Ectodermal cell (in vitro differentiated cells): ENCODE data around the gene BABAM2.

Experiments
- H3K27ac ChIP-seq: 2 replicates; pipeline ENCODE4 v1.7.0; 2013; ENCODE audit warnings: mild to moderate bottlenecking, low read depth, low read length; ENCODE audit not compliant: insufficient read depth, poor library complexity, severe bottlenecking
- H3K27me3 ChIP-seq: 2 replicates; pipeline ENCODE4 v1.7.0; 2013; ENCODE audit warnings: mild to moderate bottlenecking, low read length; ENCODE audit not compliant: insufficient read depth, control insufficient read depth, poor library complexity, severe bottlenecking
- H3K36me3 ChIP-seq: one replicate; pipeline ENCODE4 v1.7.0; 2013; ENCODE audit warnings: low read length; ENCODE audit not compliant: control insufficient read depth, insufficient read depth
- H3K4me1 ChIP-seq: one replicate; pipeline ENCODE4 v1.7.0; 2013; ENCODE audit warnings: low read length; ENCODE audit not compliant: control insufficient read depth, insufficient read depth
- H3K4me3 ChIP-seq: 2 replicates; pipeline ENCODE4 v1.7.0; 2013; ENCODE audit warnings: low read depth, low read length, control low read depth; ENCODE audit not compliant: insufficient read depth
- H3K9me3 ChIP-seq: 2 replicates; pipeline ENCODE4 v1.7.0; 2013; ENCODE audit warnings: mild to moderate bottlenecking, low read length, moderate library complexity; ENCODE audit not compliant: control insufficient read depth
- WGBS, 2 experiments: methylation state at CpG; one replicate each; pipeline ENCODE4 v1.1.7; 2013; ENCODE audit warnings: missing lambda C conversion rate in 2 of 2; 5-methylcytosine and 5-hydroxymethylcytosine counted together

Gene BABAM2

DNA sequence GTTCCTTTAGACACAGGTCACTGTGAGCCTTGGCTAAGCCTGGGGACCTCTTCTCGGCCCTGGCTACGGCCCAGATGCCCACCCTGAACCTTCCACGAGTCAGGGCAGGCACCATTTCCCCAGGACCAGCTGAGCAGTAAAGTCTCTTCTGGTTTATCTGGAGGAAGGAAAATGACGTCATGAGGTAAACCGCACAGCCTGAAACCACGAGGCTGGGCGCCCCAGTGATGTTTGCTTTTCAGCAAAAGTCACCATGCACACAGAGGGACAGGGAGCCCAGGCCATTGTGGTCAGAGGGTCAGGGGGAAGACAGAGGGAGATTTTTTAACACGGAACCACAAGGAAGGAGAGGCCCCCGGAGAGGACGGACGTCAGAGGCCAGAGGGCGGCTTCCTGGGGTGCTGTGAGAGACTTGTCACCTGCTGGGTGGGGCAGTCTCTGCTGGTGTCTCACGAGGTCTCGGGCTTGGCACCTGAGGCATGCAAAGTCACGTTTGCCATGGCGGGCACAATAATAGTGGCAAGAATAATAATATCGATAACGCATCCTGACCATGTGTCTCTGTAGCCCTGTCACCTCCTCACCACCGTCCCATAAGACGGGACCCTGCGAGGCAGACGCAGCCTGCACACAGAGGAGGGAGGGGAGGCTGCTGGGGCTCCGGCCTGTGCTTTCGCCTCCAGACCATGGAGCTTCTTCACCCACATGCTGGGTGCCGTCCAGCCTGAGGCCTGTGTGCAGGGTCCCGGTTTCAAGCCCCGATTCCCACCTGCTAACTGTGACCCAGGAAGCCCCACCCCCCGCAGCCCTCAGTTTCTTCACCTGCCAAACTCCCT, 468.9 kb downstream of the BABAM2 start:
- no peak overlapping the region for H3K27ac ChIP-seq
- H3K4me3 ChIP-seq, result no peak overlapping the region
- H3K9me3 ChIP-seq, result no peaks in the 10 kb centered on the region
- H3K27me3 ChIP-seq, result no peaks in the 10 kb centered on the region
- 91 to 92% methylated on average over 28 of the region's 28 CpGs for WGBS, 2 experiments
- H3K4me1 ChIP-seq, result peaks cover 14% of the 10 kb centered on the region
- H3K36me3 ChIP-seq, result no peaks in the 10 kb centered on the region

DNA sequence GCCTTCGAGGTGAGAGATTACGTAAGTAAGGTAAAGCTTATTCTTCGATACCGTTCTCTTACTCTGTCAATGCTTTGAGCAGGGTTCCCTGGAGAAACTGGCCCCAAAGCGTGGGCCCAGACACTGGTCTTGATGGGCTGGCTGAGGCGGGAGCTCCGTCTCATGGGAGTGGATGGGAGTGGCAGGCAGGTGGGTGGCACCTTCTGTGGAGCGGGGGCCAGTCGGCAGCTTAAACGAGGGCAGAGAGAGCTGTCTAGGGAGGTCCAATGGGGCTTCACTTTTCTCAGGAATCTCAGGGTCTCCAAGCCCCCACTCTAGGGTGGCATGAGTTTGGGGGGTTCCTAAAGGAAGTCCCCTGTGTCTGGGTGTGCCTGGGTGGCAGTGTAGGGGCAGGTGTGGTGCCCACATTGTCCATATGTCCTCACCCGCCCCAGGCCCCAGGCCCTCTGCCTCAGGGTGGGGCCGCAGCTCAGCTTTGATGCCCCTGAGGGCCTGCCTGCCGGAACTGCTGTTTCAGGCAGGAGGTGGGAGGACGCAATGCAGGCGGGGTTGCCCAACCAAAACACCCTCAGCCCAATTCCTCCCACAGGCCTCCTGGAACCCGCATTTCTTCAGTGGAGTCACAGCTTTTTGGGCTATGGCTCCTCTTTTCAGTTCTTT, 469.7 kb downstream of the BABAM2 start:
- H3K4me1 ChIP-seq, result peaks cover 14% of the 10 kb centered on the region
- 92 to 93% methylated on average over 16 of the region's 16 CpGs for WGBS, 2 experiments
- no peak overlapping the region for H3K27ac ChIP-seq

DNA sequence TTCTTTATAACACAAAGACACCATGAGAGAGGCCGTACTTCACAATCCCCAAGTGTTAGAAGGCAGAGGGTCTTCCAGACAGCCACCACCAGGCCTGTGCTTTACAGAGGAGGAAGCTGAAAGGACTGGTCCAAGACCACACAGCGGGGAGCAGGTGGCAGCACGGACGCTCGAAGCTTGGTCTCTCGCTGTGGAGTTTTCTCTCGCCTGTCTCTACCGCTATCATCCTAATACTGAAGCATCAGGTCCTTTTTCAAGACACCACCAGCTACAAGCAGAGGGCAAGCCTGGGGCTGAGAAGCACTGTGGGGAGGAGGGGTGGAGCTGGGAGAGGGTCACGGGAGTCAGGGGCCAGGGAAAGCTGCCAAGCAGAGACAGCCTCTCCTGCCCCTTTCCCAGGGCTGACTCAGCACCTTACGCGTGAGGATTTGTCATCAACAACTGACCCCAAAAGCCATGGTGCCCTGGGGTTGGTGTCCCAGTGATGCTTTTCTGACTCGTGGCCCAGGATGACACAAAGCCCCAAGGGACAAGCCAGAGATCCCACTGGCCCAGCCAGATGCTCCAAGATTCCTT, 470.3 kb downstream of the BABAM2 start:
- no peaks in the 10 kb centered on the region for H3K27me3 ChIP-seq
- WGBS, 2 experiments, result 79 to 80% methylated on average over 11 to 12 of the region's 12 CpGs

More for the DNA sequence above, 469.7 kb downstream of the BABAM2 start:
- no peaks in the 10 kb centered on the region for H3K36me3 ChIP-seq
- no peaks in the 10 kb centered on the region for H3K27me3 ChIP-seq
- no peaks in the 10 kb centered on the region for H3K9me3 ChIP-seq
- H3K4me3 ChIP-seq, result no peak overlapping the region

DNA sequence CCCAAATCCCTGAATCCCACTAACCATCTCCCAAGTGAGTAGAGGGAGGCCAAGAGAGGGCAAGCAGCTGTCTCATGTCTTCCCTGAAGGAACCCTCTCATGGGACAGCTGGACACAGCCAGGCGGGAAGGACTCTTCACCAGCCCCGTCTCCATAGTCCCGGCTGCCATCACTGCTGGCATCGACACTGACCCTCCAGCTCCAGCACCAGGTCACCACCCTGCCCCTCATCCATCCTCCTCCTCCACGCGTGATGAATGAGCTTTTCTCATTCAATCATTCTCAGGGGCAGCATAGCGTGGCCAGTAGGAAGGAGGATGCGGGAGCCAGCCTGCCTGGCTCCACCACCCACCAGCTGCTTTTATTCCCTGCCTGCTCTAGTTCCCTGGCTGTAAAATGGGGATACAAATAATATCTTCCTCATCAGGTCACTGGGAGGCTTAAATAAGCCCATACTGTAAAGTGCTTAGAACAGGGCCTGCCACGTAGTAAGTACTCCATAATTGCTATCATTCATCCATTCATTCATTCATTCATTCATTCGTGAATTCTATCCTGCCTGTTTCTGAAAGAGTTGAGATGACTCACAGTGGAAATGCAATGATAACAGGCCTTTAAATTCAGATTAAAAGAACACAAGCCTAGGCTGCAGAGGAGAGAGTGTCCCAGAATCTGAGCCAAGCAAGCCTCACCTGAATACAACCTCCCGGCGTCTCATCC, 471.6 kb downstream of the BABAM2 start:
- Histone ChIP-seq H3K27me3 (no peaks in the 10 kb centered on the region), H3K4me3 (no peak overlapping the region), H3K36me3 (no peaks in the 10 kb centered on the region), H3K27ac (no peak overlapping the region), H3K4me1 (peaks cover 14% of the 10 kb centered on the region), H3K9me3 (no peaks in the 10 kb centered on the region)
- WGBS, 2 experiments, result 77 to 81% methylated on average over 12 of the region's 12 CpGs

More for the DNA sequence above, 470.3 kb downstream of the BABAM2 start:
- H3K9me3 ChIP-seq, result no peaks in the 10 kb centered on the region
- H3K36me3 ChIP-seq, result no peaks in the 10 kb centered on the region
- H3K27ac ChIP-seq, result no peak overlapping the region
- H3K4me3 ChIP-seq, result no peak overlapping the region
- H3K4me1 ChIP-seq, result peaks cover 14% of the 10 kb centered on the region

DNA sequence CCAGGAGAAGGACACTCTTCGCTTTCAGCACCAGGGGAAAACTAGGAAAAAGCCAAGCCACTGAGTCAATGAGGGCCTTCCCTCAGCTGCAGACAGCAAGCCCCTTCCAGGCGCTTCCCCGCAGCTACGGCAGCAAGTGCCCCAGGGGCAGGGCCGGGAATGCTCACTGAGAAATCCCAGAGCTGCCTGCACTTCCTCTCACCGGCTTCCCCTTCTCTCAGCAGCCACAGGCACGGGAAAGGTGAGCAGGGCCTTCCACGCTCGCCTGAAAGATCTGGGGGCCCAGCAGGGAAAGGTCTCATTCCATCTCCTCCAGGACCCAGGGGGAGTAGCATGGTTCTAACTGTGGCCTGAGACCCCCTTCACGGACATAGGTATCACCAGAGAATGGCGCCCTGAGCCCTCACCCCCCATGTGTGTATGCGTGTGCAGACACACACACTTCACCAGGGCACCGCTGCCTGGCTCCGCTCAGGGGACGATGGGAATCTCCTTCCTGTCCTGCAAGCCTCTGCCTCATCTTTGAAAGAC, 472.5 kb downstream of the BABAM2 start:
- H3K9me3 ChIP-seq, result no peaks in the 10 kb centered on the region
- H3K27me3 ChIP-seq, result no peaks in the 10 kb centered on the region
- H3K4me3 ChIP-seq, result no peak overlapping the region
- no peaks in the 10 kb centered on the region for H3K36me3 ChIP-seq
- peaks cover 14% of the 10 kb centered on the region for H3K4me1 ChIP-seq
- 59 to 62% methylated on average over 15 of the region's 15 CpGs for WGBS, 2 experiments
- no peak overlapping the region for H3K27ac ChIP-seq

DNA sequence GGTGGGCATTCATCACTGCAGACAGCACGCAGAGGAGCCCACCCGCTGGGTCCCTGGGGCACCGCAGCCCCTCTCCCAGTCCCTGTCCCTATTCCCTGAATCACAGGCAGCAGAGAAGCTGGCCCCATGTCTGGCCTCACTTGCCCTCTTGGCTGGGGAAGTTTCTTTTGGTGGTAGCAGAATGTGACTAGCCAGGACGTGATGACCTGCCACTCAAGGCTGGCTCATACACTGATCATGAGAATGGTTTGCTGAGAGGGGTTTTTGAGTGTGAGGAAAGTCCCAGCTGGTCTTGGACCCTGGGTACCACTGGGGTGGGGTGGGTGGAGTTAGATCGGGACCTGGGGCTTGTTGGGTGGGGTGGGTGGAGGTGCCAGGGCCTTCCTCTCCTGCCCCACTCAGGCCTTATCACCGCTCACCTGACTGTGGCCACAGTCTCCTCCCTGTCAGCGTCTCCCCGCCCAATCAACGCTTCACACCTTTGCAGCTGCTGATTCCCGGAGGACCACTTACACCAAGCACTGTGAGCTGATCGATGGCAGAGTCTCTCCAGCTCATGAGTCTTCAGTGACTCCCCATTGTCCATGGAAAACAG, 473.3 kb downstream of the BABAM2 start:
- no peak overlapping the region for H3K4me3 ChIP-seq

DNA sequence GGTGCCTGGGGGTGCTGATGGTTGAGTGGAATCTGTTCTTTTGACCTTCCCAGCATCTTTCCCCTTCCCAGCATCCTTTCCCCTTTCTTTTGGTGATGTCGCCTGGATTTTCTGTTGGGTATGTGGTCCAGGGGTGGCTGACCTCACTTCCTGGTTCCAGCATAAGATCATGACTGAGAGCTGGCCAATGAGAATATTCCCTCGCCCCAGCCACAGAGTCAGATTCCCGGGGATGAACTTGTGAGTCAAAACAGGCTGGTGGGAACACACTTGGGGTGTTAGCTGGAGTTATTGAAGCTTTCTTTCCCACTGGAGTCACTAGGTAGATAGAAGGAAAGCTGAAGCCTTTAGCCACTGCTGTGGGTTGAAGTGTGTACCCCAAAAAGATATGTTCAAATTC, 474.1 kb downstream of the BABAM2 start:
- peaks cover 14% of the 10 kb centered on the region for H3K4me1 ChIP-seq
- 91 to 95% methylated on average over 3 of the region's 3 CpGs for WGBS, 2 experiments
- no peaks in the 10 kb centered on the region for H3K36me3 ChIP-seq
- H3K9me3 ChIP-seq, result no peaks in the 10 kb centered on the region
- no peaks in the 10 kb centered on the region for H3K27me3 ChIP-seq
- no peak overlapping the region for H3K27ac ChIP-seq
- H3K4me3 ChIP-seq, result no peak overlapping the region

More for the DNA sequence above, 473.3 kb downstream of the BABAM2 start:
- H3K36me3 ChIP-seq, result no peaks in the 10 kb centered on the region
- 83 to 84% methylated on average over 11 of the region's 11 CpGs for WGBS, 2 experiments
- peaks cover 14% of the 10 kb centered on the region for H3K4me1 ChIP-seq
- no peaks in the 10 kb centered on the region for H3K9me3 ChIP-seq
- no peak overlapping the region for H3K27ac ChIP-seq
- no peaks in the 10 kb centered on the region for H3K27me3 ChIP-seq

DNA sequence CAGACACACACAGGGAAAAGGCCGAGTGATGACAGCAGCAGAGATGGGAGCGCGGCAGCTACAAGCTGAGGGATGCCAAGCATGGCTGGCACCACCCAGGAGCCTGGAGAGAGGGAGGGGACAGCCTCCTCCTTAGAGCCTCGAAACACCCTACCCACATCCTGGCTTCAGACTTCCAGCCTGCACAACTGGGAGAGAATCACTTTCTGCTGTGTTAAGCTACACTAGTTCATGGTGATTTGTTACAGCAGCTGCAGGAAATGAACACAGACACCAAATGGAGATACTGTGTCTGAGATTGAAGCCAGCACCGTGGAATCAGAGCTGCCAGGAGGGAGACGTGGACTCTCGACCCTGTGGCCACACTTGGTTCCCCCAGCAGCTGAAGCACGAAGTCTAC, 474.6 kb downstream of the BABAM2 start:
- Histone ChIP-seq H3K4me3 (no peak overlapping the region), H3K4me1 (peaks cover 14% of the 10 kb centered on the region), H3K27me3 (no peaks in the 10 kb centered on the region), H3K36me3 (no peaks in the 10 kb centered on the region), H3K9me3 (no peaks in the 10 kb centered on the region), H3K27ac (no peak overlapping the region)
- WGBS, 2 experiments, result 93 to 94% methylated on average over 8 of the region's 8 CpGs

DNA sequence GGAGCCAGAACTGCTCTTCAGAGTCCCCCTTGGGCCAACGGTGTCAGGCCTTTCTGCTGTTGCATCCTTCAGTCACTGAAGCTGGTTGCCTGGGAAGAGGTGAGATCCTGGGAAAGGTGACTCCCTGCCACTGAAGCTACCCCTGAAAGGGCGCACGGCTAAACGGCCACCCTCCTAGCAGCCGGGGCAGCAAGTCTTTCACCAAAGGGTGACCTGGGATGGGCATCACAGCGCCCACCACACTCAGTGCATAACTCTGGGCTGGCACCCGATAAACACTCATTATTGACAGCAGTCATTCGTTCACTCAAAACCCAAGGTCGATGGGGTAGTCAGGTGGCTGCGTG, 475.6 kb downstream of the BABAM2 start:
- Histone ChIP-seq H3K9me3 (no peaks in the 10 kb centered on the region), H3K36me3 (no peaks in the 10 kb centered on the region), H3K27me3 (no peaks in the 10 kb centered on the region), H3K27ac (no peak overlapping the region), H3K4me1 (peaks cover 14% of the 10 kb centered on the region), H3K4me3 (no peak overlapping the region)
- WGBS, 2 experiments, result 95 to 97% methylated on average over 10 of the region's 10 CpGs
